ENCODE results near the gene CCK. TPM values are rescaled to one million over a fixed set of nuclear protein-coding genes. Genes with fewer than 3 reads are reported as not detected.

CCK gene
- total RNA-seq, 1 donor from 2014 or later, result not detected

GRCh38 chr3:42226470-42227425, 39.2 kb downstream of the CCK start:
- intact Hi-C loops (cut with micrococcal nuclease), result no loop called here

GRCh38 chr3:42225486-42226363, 40.3 kb downstream of the CCK start:
- intact Hi-C loops (cut with micrococcal nuclease), result no loop called here

GRCh38 chr3:42224658-42225421, 41.1 kb downstream of the CCK start:
- intact Hi-C loops (cut with micrococcal nuclease), result no loop called here

- intact Hi-C loops (cut with micrococcal nuclease), result no loop called here
These were observed 41.8 kb downstream of the CCK start for GRCh38 chr3:42224178-42224577.

- intact Hi-C loops (cut with micrococcal nuclease), result no loop called here
These were observed 42.9 kb downstream of the CCK start for GRCh38 chr3:42222942-42223693.

GRCh38 chr3:42220436-42221121, 45.4 kb downstream of the CCK start:
- intact Hi-C loops (cut with micrococcal nuclease), result no loop called here

- intact Hi-C loops (cut with micrococcal nuclease), result no loop called here
These were observed 49.1 kb downstream of the CCK start for GRCh38 chr3:42216931-42217333.

- intact Hi-C loops (cut with micrococcal nuclease), result no loop called here
These were observed 49.7 kb downstream of the CCK start for GRCh38 chr3:42216302-42216701.

GRCh38 chr3:42214565-42215283, 51.3 kb downstream of the CCK start:
- intact Hi-C loops (cut with micrococcal nuclease), result no loop called here

- intact Hi-C loops (cut with micrococcal nuclease), result no loop called here
These were observed 51.9 kb downstream of the CCK start for GRCh38 chr3:42214064-42214463.

- intact Hi-C loops (cut with micrococcal nuclease), result no loop called here
These were observed 52.6 kb downstream of the CCK start for GRCh38 chr3:42213417-42213816.

- intact Hi-C loops (cut with micrococcal nuclease), result no loop called here
These were observed 55.3 kb downstream of the CCK start for GRCh38 chr3:42210726-42211125.

- intact Hi-C loops (cut with micrococcal nuclease), result no loop called here
These were observed 56.1 kb downstream of the CCK start for GRCh38 chr3:42209917-42210316.

Other genes starting within 250 kb of the CCK start
- gene TRAK1, start 174.8 kb downstream of the CCK start, total RNA-seq, result 27.4 and 27.6 TPM in 2 replicates
- gene LYZL4, start 144.4 kb upstream of the CCK start, total RNA-seq, result not detected in 2 replicates
- 3.4 and 3.8 TPM in 2 replicates for gene VIPR1, start 236.5 kb upstream of the CCK start, total RNA-seq

Measured in T-helper 2 cell treated with Interferon-gamma antibody and Interleukin-4, amounts not matched to agents 100 ng/mL and 5 ng/mL, for 36 hours (primary cell).